Measurements from ENCODE around the gene SP3. TPM values are rescaled to one million over a fixed set of nuclear protein-coding genes. Genes with fewer than 3 reads are reported as not detected.
A peak's percentile ranks its signal among the peaks of the same experiment; 100 is the strongest.

SP3 gene
- total and polyA plus RNA-seq, 9 of the 15 experiments (the other 6 are each of a cell fraction or from before 2014, with no cell fraction given): 12.0 to 106 (median 74.9) TPM

DNA sequence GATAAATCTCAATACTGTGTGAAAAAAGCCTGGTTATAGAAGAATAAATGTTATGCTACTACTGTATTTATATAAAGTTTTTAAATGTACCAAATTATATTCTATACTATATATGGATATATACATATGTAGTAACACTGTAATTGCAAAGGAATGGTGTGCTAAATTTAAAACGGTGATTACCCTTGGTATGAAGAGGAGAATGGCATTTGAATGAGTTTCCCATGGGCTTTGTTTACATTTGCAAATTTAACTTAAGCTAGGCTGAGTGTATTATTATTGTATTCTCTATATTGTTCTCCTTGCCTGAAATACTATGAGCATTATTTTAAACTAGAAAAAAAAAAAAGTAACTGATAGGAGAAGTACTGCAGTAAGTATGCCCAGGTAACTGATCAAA is 4.7 kb upstream of the SP3 start:
- TF ChIP-seq FOXK2 (conservative IDR thresholded peaks at IDR 0.05 in 1 of 2, IDR thresholded peaks at IDR 0.05 in 1 of 2; ENCODE audit: low read depth in 2 of 2): 0 out of 4 replicates have a peak, but pooled peaks have one; percentile 11 to 16
- TF ChIP-seq, protein P1, sequence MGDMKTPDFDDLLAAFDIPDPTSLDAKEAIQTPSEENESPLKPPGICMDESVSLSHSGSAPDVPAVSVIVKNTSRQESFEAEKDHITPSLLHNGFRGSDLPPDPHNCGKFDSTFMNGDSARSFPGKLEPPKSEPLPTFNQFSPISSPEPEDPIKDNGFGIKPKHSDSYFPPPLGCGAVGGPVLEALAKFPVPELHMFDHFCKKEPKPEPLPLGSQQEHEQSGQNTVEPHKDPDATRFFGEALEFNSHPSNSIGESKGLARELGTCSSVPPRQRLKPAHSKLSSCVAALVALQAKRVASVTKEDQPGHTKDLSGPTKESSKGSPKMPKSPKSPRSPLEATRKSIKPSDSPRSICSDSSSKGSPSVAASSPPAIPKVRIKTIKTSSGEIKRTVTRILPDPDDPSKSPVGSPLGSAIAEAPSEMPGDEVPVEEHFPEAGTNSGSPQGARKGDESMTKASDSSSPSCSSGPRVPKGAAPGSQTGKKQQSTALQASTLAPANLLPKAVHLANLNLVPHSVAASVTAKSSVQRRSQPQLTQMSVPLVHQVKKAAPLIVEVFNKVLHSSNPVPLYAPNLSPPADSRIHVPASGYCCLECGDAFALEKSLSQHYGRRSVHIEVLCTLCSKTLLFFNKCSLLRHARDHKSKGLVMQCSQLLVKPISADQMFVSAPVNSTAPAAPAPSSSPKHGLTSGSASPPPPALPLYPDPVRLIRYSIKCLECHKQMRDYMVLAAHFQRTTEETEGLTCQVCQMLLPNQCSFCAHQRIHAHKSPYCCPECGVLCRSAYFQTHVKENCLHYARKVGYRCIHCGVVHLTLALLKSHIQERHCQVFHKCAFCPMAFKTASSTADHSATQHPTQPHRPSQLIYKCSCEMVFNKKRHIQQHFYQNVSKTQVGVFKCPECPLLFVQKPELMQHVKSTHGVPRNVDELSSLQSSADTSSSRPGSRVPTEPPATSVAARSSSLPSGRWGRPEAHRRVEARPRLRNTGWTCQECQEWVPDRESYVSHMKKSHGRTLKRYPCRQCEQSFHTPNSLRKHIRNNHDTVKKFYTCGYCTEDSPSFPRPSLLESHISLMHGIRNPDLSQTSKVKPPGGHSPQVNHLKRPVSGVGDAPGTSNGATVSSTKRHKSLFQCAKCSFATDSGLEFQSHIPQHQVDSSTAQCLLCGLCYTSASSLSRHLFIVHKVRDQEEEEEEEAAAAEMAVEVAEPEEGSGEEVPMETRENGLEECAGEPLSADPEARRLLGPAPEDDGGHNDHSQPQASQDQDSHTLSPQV (IDR thresholded peaks at IDR 0.05): 0 out of 2 replicates have a peak, but pooled peaks have one; percentile 1
- no peak for TF ChIP-seq KLF16 (IDR thresholded peaks at IDR 0.05)
- intact Hi-C loops (cut with micrococcal nuclease): loop anchor here (10.0 kb wide), 2 partner anchors 275 to 365 kb away; partner anchors contain the start of genes OLA1 and SP9
- POLR2A ChIA-PET: interaction anchor here (0.6 to 1.5 kb wide), 3 partner anchors 10 to 507 kb away, joined by 3 to 5 read pairs (median 3); no protein-coding TSS in a partner anchor
- in situ Hi-C loops (cut with MboI): no loop called here
- H3K27ac ChIP-seq (ENCODE audit: extremely low read depth, low read depth, low read length): no peak overlapping the region
- ATAC-seq (no peak), FAIRE-seq (no peak), DNase-seq (ENCODE audit: extremely low read depth in 1 of 4, low spot score in 3 of 4) (no peak)
- H3K9ac ChIP-seq (ENCODE audit: insufficient read depth in 1 of 2, low read depth in 2 of 2, low read length in 2 of 2): peak overlapping the region in 1 of 2 experiments; percentile 9; a peak in 1 of 4 replicates
- no peaks in the 10 kb centered on the region for H3K27me3 ChIP-seq (ENCODE audit: control insufficient read depth in 2 of 2, insufficient read depth in 2 of 2, low read length in 2 of 2)
- no peak overlapping the region for H3K4me3 ChIP-seq
- H3K36me3 ChIP-seq (ENCODE audit: control insufficient read depth, insufficient read depth, low read length): no peaks in the 10 kb centered on the region
- WGBS (ENCODE audit: insufficient coverage, low coverage, missing lambda C conversion rate): 33% methylated on average over 1 of the region's 1 CpG
- no TSS peak for BruUV-seq (replicated peaks)
- H3K9me3 ChIP-seq (replicated peaks; ENCODE audit: control insufficient read depth, insufficient read depth, low read depth, low read length): no peaks in the 10 kb centered on the region
- H3K4me1 ChIP-seq (replicated peaks in 1 of 2; ENCODE audit: control insufficient read depth in 2 of 2, insufficient read depth in 2 of 2, low read length in 2 of 2): peaks cover 10 to 26% of the 10 kb centered on the region in 2 experiments; a peak in 4 of 5 replicates
- no peaks in the 10 kb centered on the region for H3K9me1 ChIP-seq (ENCODE audit: control insufficient read depth, insufficient read depth, low read length)
- no peaks in the 10 kb centered on the region for H4K20me1 ChIP-seq (replicated peaks; ENCODE audit: control insufficient read depth, insufficient read depth, low read length)
- peaks cover 17% of the 10 kb centered on the region for H3K79me2 ChIP-seq (ENCODE audit: control insufficient read depth, insufficient read depth, low read length)
- H3K4me2 ChIP-seq (ENCODE audit: insufficient read depth, low read length): 0 out of 2 replicates have a peak overlapping the region, but pooled peaks have one; percentile 20
- H2AFZ ChIP-seq (ENCODE audit: low read depth, low read length): peak overlapping the region; percentile 49
- CTCF ChIA-PET (ENCODE audit: low intra/inter-chr PET ratio): no interaction called here

Data from K562 (cell line).